Vagina (tissue), 2 donors: ENCODE results near the gene CNIH3. TPM values are rescaled to one million over a fixed set of nuclear protein-coding genes. Genes with fewer than 3 reads are reported as not detected.

ENCODE experiments used
- DNase-seq, 2 donors: peaks; one replicate each; pipeline ENCODE4 v3.0.0-alpha.2; 2017; ENCODE audit errors: extremely low spot score in 2 of 2
- H3K27ac ChIP-seq: fragments of 200-600 bp; sonication (generic); one replicate; pipeline ENCODE4 v1.5.1; 2019
- H3K27me3 ChIP-seq: fragments of 200-600 bp; sonication (generic); one replicate; pipeline ENCODE4 v1.5.1; 2019
- H3K36me3 ChIP-seq, 2 donors: fragments of 200-600 bp; sonication (generic); one replicate each; pipeline ENCODE4 v1.5.1; 2017 to 2019
- H3K4me1 ChIP-seq: fragments of 200-600 bp; sonication (generic); one replicate; pipeline ENCODE4 v1.5.1; 2019
- H3K4me3 ChIP-seq, 2 donors: fragments of 200-600 bp; sonication (generic); 1 replicate in 1 of 2; 2 replicates in 1 of 2; pipeline ENCODE4 v1.5.1; 2016 to 2019
- H3K9me3 ChIP-seq: fragments of 200-600 bp; sonication (generic); one replicate; pipeline ENCODE4 v1.5.1; 2019
- POLR2A ChIP-seq, 2 donors: fragments of 450-650 bp; IDR thresholded peaks; one replicate each; pipeline ENCODE4 v1.6.1; 2017; ENCODE audit warnings: antibody characterized with exemption in 2 of 2, mild to moderate bottlenecking in 2 of 2, moderate library complexity in 2 of 2
- POLR2AphosphoS5 ChIP-seq, 2 donors: sonication (generic); formaldehyde crosslinking; IDR thresholded peaks; one replicate each; pipeline ENCODE4 v1.9.0; 2017; ENCODE audit warnings: antibody characterized with exemption in 2 of 2, mild to moderate bottlenecking in 2 of 2, low read depth in 1 of 2; ENCODE audit not compliant: insufficient read depth in 1 of 2
- intact Hi-C: fragments of 100-400 bp; cut with DNase I; formaldehyde crosslinking; loops from one replicate; pipeline ENCODE4 v1.15.1; 2023
- total RNA-seq: library from RNA; depleted of rRNA; stranded (reverse); fragments of >200 nt; gene quantifications from one replicate; pipeline ENCODE4 v1.2.3, GENCODE V29; 2016
- TF ChIP-seq, protein P1 (sequence below), 3 experiments: fragments of 450-650 bp in 2 of 3; fragments of 200-600 bp in 1 of 3; sonication (generic) in 1 of 3; IDR thresholded peaks; one replicate each; pipeline ENCODE4 v1.5.1; 2017 to 2019; ENCODE audit warnings: antibody characterized with exemption in 3 of 3, mild to moderate bottlenecking in 2 of 3, moderate library complexity in 2 of 3

CNIH3 gene
- total RNA-seq, 1 donor from 2014 or later, result not detected

DNA sequence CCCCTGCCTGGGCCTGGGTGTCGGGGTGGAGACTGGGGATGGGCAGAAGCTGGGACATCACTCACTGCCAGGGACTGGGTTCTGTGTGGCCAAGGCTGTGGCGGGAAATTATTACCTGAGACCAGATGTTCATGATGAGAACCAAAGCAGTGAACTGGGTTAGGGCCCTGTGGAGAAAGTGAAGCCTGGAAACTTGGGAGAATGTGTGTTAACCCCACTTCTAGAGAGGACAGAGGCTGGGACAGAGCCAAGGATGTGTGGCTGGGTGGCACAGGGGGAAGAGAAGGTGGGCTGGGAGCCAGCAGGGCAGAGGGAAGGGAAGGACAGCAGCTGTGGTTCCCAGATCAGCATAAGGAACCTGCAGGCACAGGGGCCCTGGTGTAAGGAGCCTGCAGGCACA lies 31.3 kb downstream of the CNIH3 start:
- Histone ChIP-seq H3K36me3 (no peaks in the 10 kb centered on the region), H3K9me3 (no peaks in the 10 kb centered on the region), H3K4me1 (peaks cover 10% of the 10 kb centered on the region), H3K27me3 (no peaks in the 10 kb centered on the region), H3K4me3 (no peak overlapping the region), H3K27ac (no peak overlapping the region)
- DNase-seq, result no peak
- TF ChIP-seq POLR2A (IDR thresholded peaks at IDR 0.05), result no peak
- intact Hi-C loops, result no loop called here

DNA sequence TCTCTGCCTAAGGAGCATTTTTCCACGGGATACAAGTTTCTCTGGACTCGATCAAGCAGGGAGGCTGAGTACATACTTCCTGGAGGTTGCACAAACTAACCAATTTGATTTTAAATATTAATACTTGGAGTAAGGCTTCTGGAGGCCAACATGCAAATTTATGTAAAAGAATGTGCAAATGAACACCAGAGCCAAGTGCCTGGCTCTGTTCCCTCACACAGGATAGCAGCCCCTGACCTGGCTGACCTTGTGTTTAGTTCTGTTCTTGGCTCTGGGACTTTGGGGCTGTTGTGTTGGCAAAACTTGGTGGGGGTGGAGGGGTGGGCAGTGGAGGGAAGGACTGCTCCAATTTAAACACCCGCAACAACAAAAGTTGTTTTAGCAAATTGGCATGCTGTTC lies 34.2 kb downstream of the CNIH3 start:
- H3K27me3 ChIP-seq, result no peaks in the 10 kb centered on the region
- no peak for TF ChIP-seq POLR2A (IDR thresholded peaks at IDR 0.05)
- no peak for TF ChIP-seq POLR2AphosphoS5 (IDR thresholded peaks at IDR 0.05; ENCODE audit: insufficient read depth in 1 of 2, low read depth in 1 of 2)
- TF ChIP-seq, protein P1, sequence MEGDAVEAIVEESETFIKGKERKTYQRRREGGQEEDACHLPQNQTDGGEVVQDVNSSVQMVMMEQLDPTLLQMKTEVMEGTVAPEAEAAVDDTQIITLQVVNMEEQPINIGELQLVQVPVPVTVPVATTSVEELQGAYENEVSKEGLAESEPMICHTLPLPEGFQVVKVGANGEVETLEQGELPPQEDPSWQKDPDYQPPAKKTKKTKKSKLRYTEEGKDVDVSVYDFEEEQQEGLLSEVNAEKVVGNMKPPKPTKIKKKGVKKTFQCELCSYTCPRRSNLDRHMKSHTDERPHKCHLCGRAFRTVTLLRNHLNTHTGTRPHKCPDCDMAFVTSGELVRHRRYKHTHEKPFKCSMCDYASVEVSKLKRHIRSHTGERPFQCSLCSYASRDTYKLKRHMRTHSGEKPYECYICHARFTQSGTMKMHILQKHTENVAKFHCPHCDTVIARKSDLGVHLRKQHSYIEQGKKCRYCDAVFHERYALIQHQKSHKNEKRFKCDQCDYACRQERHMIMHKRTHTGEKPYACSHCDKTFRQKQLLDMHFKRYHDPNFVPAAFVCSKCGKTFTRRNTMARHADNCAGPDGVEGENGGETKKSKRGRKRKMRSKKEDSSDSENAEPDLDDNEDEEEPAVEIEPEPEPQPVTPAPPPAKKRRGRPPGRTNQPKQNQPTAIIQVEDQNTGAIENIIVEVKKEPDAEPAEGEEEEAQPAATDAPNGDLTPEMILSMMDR (IDR thresholded peaks at IDR 0.05), result no peak
- H3K4me1 ChIP-seq, result peaks cover 15% of the 10 kb centered on the region
- intact Hi-C loops, result no loop called here
- no peak for DNase-seq
- H3K36me3 ChIP-seq, result no peaks in the 10 kb centered on the region
- H3K4me3 ChIP-seq, result no peak overlapping the region
- H3K27ac ChIP-seq, result no peak overlapping the region
- H3K9me3 ChIP-seq, result no peaks in the 10 kb centered on the region

GRCh38 chr1:224651188-224651587 lies 35.1 kb downstream of the CNIH3 start:
- Histone ChIP-seq H3K9me3 (no peaks in the 10 kb centered on the region), H3K4me3 (no peak overlapping the region), H3K27me3 (no peaks in the 10 kb centered on the region), H3K36me3 (no peaks in the 10 kb centered on the region), H3K4me1 (peaks cover 15% of the 10 kb centered on the region), H3K27ac (no peak overlapping the region)
- intact Hi-C loops, result no loop called here
- DNase-seq, result no peak
- TF ChIP-seq POLR2A (IDR thresholded peaks at IDR 0.05), result no peak

DNA sequence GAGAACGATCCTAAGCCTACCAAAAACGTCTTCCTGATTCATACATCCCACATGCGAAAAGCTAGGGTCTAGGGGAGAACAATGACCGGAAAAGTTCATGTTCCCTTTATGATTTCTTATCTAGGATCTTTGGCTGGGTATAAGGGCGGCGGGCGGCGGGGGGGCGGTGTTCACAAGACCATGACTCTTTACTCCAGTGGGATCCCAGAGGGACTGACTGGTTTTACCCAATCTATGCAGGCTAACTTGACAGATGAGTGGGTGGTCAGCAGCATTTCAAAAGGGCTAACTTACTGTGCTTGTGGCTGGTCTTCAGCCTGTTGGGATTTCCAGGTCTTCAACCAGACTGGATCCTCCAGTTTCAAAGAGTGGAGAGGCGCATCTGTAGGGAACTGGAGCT lies 40.3 kb downstream of the CNIH3 start:
- Histone ChIP-seq H3K4me1 (peaks cover 10% of the 10 kb centered on the region), H3K27me3 (no peaks in the 10 kb centered on the region), H3K36me3 (no peaks in the 10 kb centered on the region), H3K27ac (no peak overlapping the region), H3K9me3 (no peaks in the 10 kb centered on the region), H3K4me3 (no peak overlapping the region)
- no peak for DNase-seq
- TF ChIP-seq POLR2AphosphoS5 (IDR thresholded peaks at IDR 0.05; ENCODE audit: insufficient read depth in 1 of 2, low read depth in 1 of 2) (no peak), POLR2A (IDR thresholded peaks at IDR 0.05) (no peak)
- TF ChIP-seq, protein P1 (IDR thresholded peaks at IDR 0.05), result no peak
- intact Hi-C loops, result no loop called here

DNA sequence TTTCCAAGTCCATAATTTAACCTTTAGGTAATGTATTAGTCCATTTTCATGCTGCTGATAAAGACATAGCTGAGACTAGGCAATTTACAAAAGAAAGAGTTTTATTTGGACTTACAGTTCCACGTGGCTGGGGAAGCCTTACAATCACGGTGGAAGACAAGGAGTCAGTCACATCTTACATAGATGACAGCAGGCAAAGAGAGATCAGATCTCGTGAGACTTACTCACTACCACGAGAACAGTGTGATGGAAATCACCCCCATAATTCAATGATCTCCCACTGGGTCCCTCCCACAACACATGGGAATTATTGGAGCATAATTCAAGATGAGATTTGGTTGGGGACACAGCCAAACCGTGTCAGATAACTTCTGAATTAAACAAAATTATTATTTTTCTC lies 44.0 kb downstream of the CNIH3 start:
- Histone ChIP-seq H3K36me3 (no peaks in the 10 kb centered on the region), H3K27me3 (no peaks in the 10 kb centered on the region), H3K4me1 (no peaks in the 10 kb centered on the region), H3K9me3 (no peaks in the 10 kb centered on the region), H3K4me3 (no peak overlapping the region), H3K27ac (no peak overlapping the region)
- DNase-seq, result no peak
- TF ChIP-seq POLR2A (IDR thresholded peaks at IDR 0.05), result no peak
- TF ChIP-seq POLR2AphosphoS5 (IDR thresholded peaks at IDR 0.05; ENCODE audit: insufficient read depth in 1 of 2, low read depth in 1 of 2), result no peak
- TF ChIP-seq, protein P1 (IDR thresholded peaks at IDR 0.05), result no peak
- intact Hi-C loops, result no loop called here

DNA sequence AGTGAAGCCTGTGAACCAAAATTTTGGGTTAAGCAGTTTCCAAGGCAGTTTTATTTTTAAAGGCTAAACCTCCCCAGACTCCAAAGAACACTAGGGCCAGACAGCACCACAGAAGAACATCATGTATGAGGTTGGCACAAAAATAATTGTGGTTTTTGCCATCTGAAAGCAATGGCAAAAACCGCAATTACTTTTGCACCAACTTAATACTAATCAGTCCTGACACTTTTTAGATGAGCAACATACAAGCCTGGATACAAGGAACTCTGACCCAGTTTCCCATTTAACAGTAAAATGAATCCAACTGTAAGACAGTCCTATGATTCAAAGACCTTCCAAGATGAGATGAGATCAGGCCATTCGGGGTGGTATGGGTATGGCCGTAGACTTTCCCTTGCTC lies 46.8 kb downstream of the CNIH3 start:
- H3K27me3 ChIP-seq, result no peaks in the 10 kb centered on the region
- H3K36me3 ChIP-seq, result no peaks in the 10 kb centered on the region
- H3K4me1 ChIP-seq, result no peaks in the 10 kb centered on the region
- intact Hi-C loops, result no loop called here
- TF ChIP-seq POLR2AphosphoS5 (IDR thresholded peaks at IDR 0.05; ENCODE audit: insufficient read depth in 1 of 2, low read depth in 1 of 2), result no peak
- no peak overlapping the region for H3K27ac ChIP-seq
- DNase-seq, result no peak
- no peak overlapping the region for H3K4me3 ChIP-seq
- no peaks in the 10 kb centered on the region for H3K9me3 ChIP-seq

DNA sequence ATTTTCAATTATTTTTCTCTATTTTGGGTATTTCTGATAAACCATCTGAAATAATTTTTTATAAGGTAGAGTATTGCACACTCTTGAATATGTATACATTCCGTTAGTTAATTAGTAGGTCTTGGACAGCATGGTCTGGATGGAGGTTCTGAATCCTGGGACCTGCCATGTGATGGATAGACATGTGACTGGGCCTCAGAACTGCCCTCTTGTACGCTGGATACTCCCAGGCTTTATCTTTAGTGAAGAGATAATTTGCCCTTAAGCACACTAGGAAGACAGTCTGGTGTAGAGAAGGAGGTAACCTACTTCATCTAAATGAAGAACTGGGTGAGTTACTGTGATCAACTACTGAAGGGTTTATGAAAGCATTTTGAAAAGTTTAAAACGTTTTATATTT lies 48.9 kb downstream of the CNIH3 start:
- no peaks in the 10 kb centered on the region for H3K27me3 ChIP-seq
- intact Hi-C loops, result no loop called here
- H3K36me3 ChIP-seq, result no peaks in the 10 kb centered on the region
- no peaks in the 10 kb centered on the region for H3K4me1 ChIP-seq
- no peaks in the 10 kb centered on the region for H3K9me3 ChIP-seq
- no peak for TF ChIP-seq POLR2A (IDR thresholded peaks at IDR 0.05)
- no peak for TF ChIP-seq POLR2AphosphoS5 (IDR thresholded peaks at IDR 0.05; ENCODE audit: insufficient read depth in 1 of 2, low read depth in 1 of 2)
- TF ChIP-seq, protein P1 (IDR thresholded peaks at IDR 0.05), result no peak
- DNase-seq, result no peak
- no peak overlapping the region for H3K27ac ChIP-seq
- H3K4me3 ChIP-seq, result no peak overlapping the region
